Activated CD8-positive, alpha-beta T cell treated with anti-CD3 and anti-CD28 coated beads, Interleukin-2, amount 10 ng/mL, durations not matched to agents 7 days and 5 days (primary cell): ENCODE data around the gene FERMT3. TPM values are rescaled to one million over a fixed set of nuclear protein-coding genes. Genes with fewer than 3 reads are reported as not detected.
A peak's percentile ranks its signal among the peaks of the same experiment; 100 is the strongest.

Experiments
- ATAC-seq: fragments of 150-1000 bp; cut with Tn5 transposase; one replicate; pipeline ENCODE4 v1.10.0; 2021; ENCODE audit warnings: moderate library complexity
- CTCF ChIA-PET: fragments of 350-600 bp; sonication (Branson Sonifier 250); formaldehyde crosslinking; loops from one replicate; lab custom pipeline; 2021; ENCODE audit warnings: antibody characterized with exemption; lab: Charles Lee
- POLR2A ChIA-PET: fragments of 350-600 bp; sonication (Branson Sonifier 250); formaldehyde crosslinking; loops from one replicate; lab custom pipeline; 2021; ENCODE audit warnings: antibody characterized with exemption; lab: Charles Lee
- DNase-seq: peaks from one replicate; pipeline ENCODE4 v3.0.0-alpha.2; 2020
- H3K27ac Mint-ChIP-seq: one replicate; pipeline ENCODE4 v1.8.0; 2021; ENCODE audit warnings: mild to moderate bottlenecking, mixed read lengths
- H3K27me3 Mint-ChIP-seq: one replicate; pipeline ENCODE4 v1.8.0; 2021; ENCODE audit warnings: low read depth, mixed read lengths
- H3K36me3 Mint-ChIP-seq: one replicate; pipeline ENCODE4 v1.8.0; 2021; ENCODE audit warnings: low read depth, mixed read lengths
- H3K4me1 Mint-ChIP-seq: one replicate; pipeline ENCODE4 v1.8.0; 2021; ENCODE audit warnings: low read depth, mixed read lengths
- H3K4me3 Mint-ChIP-seq: one replicate; pipeline ENCODE4 v1.8.0; 2021; ENCODE audit warnings: mild to moderate bottlenecking, mixed read lengths
- H3K9me3 Mint-ChIP-seq: one replicate; pipeline ENCODE4 v1.8.0; 2022; ENCODE audit warnings: mixed read lengths; ENCODE audit not compliant: insufficient read depth
- total RNA-seq, 2 experiments: library from RNA; stranded (reverse); gene quantifications; one replicate each; pipeline ENCODE4 v1.2.3, GENCODE V29; 2021

FERMT3 gene
- total RNA-seq, 2 experiments from 2014 or later = 261 to 281 TPM

GRCh38 chr11:64173616-64174355 lies 32.7 kb upstream of the FERMT3 start:
- no peak for DNase-seq
- ChIA-PET POLR2A (interaction anchor here (1.7 kb wide), 1 partner anchor 12 kb away, joined by 6 read pairs; the partner anchor contains the start of gene STIP1), CTCF (no interaction called here)
- Mint-ChIP-seq H3K36me3 (peaks cover 6% of the 10 kb centered on the region), H3K4me3 (no peak overlapping the region), H3K27ac (no peak overlapping the region), H3K4me1 (peaks cover 21% of the 10 kb centered on the region), H3K27me3 (no peaks in the 10 kb centered on the region), H3K9me3 (no peaks in the 10 kb centered on the region)
- no peak for ATAC-seq

- no peak overlapping the region for H3K4me3 Mint-ChIP-seq
- no peaks in the 10 kb centered on the region for H3K27me3 Mint-ChIP-seq
- CTCF ChIA-PET = interaction anchor here (1.3 kb wide), 2 partner anchors 13 to 28 kb away, joined by 3 to 5 read pairs; no protein-coding TSS in a partner anchor
- peaks cover 6% of the 10 kb centered on the region for H3K36me3 Mint-ChIP-seq
- H3K4me1 Mint-ChIP-seq = peaks cover 33% of the 10 kb centered on the region
- ATAC-seq = peak; percentile 31
- POLR2A ChIA-PET = no interaction called here
- DNase-seq = peak; percentile 48
- H3K9me3 Mint-ChIP-seq = no peaks in the 10 kb centered on the region
- peak overlapping the region; percentile 66 for H3K27ac Mint-ChIP-seq
These were observed 29.8 kb upstream of the FERMT3 start for GRCh38 chr11:64176751-64177150.

- Mint-ChIP-seq H3K9me3 (no peaks in the 10 kb centered on the region), H3K4me1 (peaks cover 41% of the 10 kb centered on the region), H3K27me3 (no peaks in the 10 kb centered on the region), H3K4me3 (no peak overlapping the region), H3K36me3 (peaks cover 6% of the 10 kb centered on the region), H3K27ac (no peak overlapping the region)
- ChIA-PET CTCF (no interaction called here), POLR2A (no interaction called here)
- no peak for ATAC-seq
- DNase-seq = no peak
These were observed 28.3 kb upstream of the FERMT3 start for GRCh38 chr11:64178203-64178602.

GRCh38 chr11:64178951-64179639 lies 27.4 kb upstream of the FERMT3 start:
- POLR2A ChIA-PET = interaction anchor here (0.8 kb wide), 1 partner anchor 28 kb away, joined by 3 read pairs; the partner anchor contains the start of gene FERMT3
- peaks cover 3% of the 10 kb centered on the region for H3K36me3 Mint-ChIP-seq
- H3K27ac Mint-ChIP-seq = no peak overlapping the region
- peaks cover 50% of the 10 kb centered on the region for H3K4me1 Mint-ChIP-seq
- no peaks in the 10 kb centered on the region for H3K27me3 Mint-ChIP-seq
- no peak for ATAC-seq
- H3K4me3 Mint-ChIP-seq = no peak overlapping the region
- CTCF ChIA-PET = no interaction called here
- no peaks in the 10 kb centered on the region for H3K9me3 Mint-ChIP-seq
- DNase-seq = no peak

GRCh38 chr11:64180891-64181290 lies 25.6 kb upstream of the FERMT3 start:
- H3K9me3 Mint-ChIP-seq = no peaks in the 10 kb centered on the region
- peaks cover 60% of the 10 kb centered on the region for H3K4me1 Mint-ChIP-seq
- POLR2A ChIA-PET = interaction anchor here (1.3 to 1.5 kb wide), 2 partner anchors 26 to 59 kb away, joined by 3 to 8 read pairs; partner anchors contain the start of gene FERMT3
- CTCF ChIA-PET = interaction anchor here (1.1 kb wide), 3 partner anchors 26 to 343 kb away, joined by 3 to 5 read pairs (median 5); partner anchors contain the start of gene FERMT3
- no peak overlapping the region for H3K27ac Mint-ChIP-seq
- DNase-seq = no peak
- no peak for ATAC-seq
- no peaks in the 10 kb centered on the region for H3K27me3 Mint-ChIP-seq
- H3K4me3 Mint-ChIP-seq = no peak overlapping the region
- H3K36me3 Mint-ChIP-seq = peaks cover 7% of the 10 kb centered on the region

GRCh38 chr11:64181506-64182411 lies 24.8 kb upstream of the FERMT3 start:
- POLR2A ChIA-PET = interaction anchor here (0.6 to 1.5 kb wide), 4 partner anchors 18 to 180 kb away, joined by 3 to 8 read pairs (median 3); partner anchors contain the start of gene FERMT3
- no peaks in the 10 kb centered on the region for H3K27me3 Mint-ChIP-seq
- no peak overlapping the region for H3K4me3 Mint-ChIP-seq

GRCh38 chr11:64183890-64184289 lies 22.6 kb upstream of the FERMT3 start:
- Mint-ChIP-seq H3K4me3 (peak overlapping the region; percentile 93), H3K27me3 (no peaks in the 10 kb centered on the region), H3K27ac (no peak overlapping the region), H3K4me1 (peaks cover 48% of the 10 kb centered on the region), H3K9me3 (no peaks in the 10 kb centered on the region), H3K36me3 (peaks cover 15% of the 10 kb centered on the region)
- ATAC-seq (no peak), DNase-seq (no peak)
- CTCF ChIA-PET = no interaction called here
- POLR2A ChIA-PET = interaction anchor here (0.7 to 1.1 kb wide), 2 partner anchors 8 to 53 kb away, joined by 3 read pairs; no protein-coding TSS in a partner anchor

More at GRCh38 chr11:64181506-64182411, 24.8 kb upstream of the FERMT3 start:
- Mint-ChIP-seq H3K27ac (no peak overlapping the region), H3K36me3 (peaks cover 9% of the 10 kb centered on the region), H3K9me3 (no peaks in the 10 kb centered on the region), H3K4me1 (peaks cover 57% of the 10 kb centered on the region)
- ATAC-seq (no peak), DNase-seq (peak; percentile 64)
- CTCF ChIA-PET = interaction anchor here (1.1 to 1.6 kb wide), 5 partner anchors 15 to 344 kb away, joined by 3 to 5 read pairs (median 5); partner anchors contain the start of genes ESRRA and FERMT3

- Mint-ChIP-seq H3K4me1 (peaks cover 53% of the 10 kb centered on the region), H3K4me3 (peak overlapping the region; percentile 93), H3K9me3 (no peaks in the 10 kb centered on the region), H3K27ac (peak overlapping the region; percentile 98), H3K36me3 (peaks cover 24% of the 10 kb centered on the region), H3K27me3 (no peaks in the 10 kb centered on the region)
- ChIA-PET CTCF (interaction anchor here (1.0 to 9.2 kb wide), 10 partner anchors 21 to 186 kb away, joined by 3 to 87 read pairs (median 4); partner anchors contain the start of genes CATSPERZ, ESRRA, FERMT3 and FKBP2), POLR2A (interaction anchor here (0.6 to 9.3 kb wide), 29 partner anchors 10 to 1344 kb away, joined by 3 to 162 read pairs (median 4); partner anchors contain the start of genes BAD, ESRRA, FERMT3 and MACROD1)
- ATAC-seq (peak; percentile 5), DNase-seq (peak; percentile 60)
These were observed 21.3 kb upstream of the FERMT3 start for GRCh38 chr11:64185175-64185692.

- DNase-seq = peak; percentile 99
- POLR2A ChIA-PET = interaction anchor here (0.6 to 9.3 kb wide), 24 partner anchors 10 to 1344 kb away, joined by 3 to 162 read pairs (median 6); partner anchors contain the start of genes BAD, ESRRA, FERMT3 and MACROD1
- H3K27ac Mint-ChIP-seq = peak within 1 kb of the TSS; percentile 98
- H3K9me3 Mint-ChIP-seq = no peaks in the 10 kb centered on the region
- H3K4me1 Mint-ChIP-seq = peaks cover 54% of the 10 kb centered on the region
- peak; percentile 92 for ATAC-seq
- H3K27me3 Mint-ChIP-seq = no peaks in the 10 kb centered on the region
- peak within 1 kb of the TSS; percentile 93 for H3K4me3 Mint-ChIP-seq
- H3K36me3 Mint-ChIP-seq = peaks cover 28% of the 10 kb centered on the region
- CTCF ChIA-PET = interaction anchor here (1.0 to 9.2 kb wide), 10 partner anchors 20 to 186 kb away, joined by 3 to 87 read pairs (median 4); partner anchors contain the start of genes CATSPERZ, ESRRA, FERMT3 and FKBP2
These were observed 20.6 kb upstream of the FERMT3 start, which contains the start of gene STIP1 for GRCh38 chr11:64185693-64186491. TSS of gene STIP1 (plus strand) at chr11:64186171. CDS start at chr11:64186262, 91 bp downstream.
